Measurements from ENCODE around the gene PHRF1.

Gene PHRF1

DNA sequence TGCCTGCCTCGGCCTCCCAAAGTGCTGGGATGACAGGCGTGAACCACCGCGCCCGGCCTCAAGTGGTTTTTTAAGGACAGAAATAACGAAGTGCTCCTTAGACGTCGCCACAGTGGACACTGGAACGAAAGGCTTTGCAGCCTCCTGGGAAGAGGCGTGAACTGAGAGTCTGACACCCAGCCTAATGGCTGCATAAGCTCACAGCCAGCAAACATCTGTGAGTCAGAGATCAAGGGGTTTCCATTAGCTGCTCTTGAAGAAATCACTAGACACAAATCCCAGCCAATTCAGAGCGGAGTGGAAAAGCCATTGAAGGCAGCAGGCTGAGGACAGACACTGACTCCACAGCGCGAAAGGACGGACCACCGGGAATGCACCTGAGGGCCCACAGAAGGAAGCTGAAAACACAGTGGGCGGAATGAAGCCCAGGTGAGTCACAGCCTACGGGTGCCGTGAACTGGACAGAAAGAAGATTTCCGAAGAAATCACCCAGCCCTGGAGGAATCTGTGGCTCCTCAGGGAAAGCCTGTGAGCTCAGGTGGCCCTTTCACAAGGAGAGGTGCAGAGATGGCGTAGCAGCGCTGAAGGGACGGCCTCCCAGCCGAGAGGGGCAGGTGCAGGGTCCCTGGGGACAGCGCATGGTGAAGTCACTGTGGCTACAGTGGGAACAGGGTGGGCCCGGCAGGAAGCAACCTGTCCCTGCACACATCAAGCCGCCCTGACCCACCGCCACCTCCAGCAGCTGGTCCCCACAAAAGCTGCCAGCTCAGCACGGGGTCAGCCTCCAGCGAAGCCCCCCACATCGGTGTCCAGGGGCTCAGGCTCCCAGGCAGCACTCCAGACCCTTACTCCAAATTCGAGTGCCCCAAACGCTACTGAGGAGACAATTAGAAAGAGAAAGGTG is 27.3 kb upstream of the PHRF1 start:
- H3K4me3 ChIP-seq: no peak overlapping the region
- in situ Hi-C loops (cut with MboI; ENCODE audit: low sequenced_read_pairs): no loop called here
- no peak for DNase-seq (ENCODE audit: low spot score in 2 of 2)
- H3K9me3 ChIP-seq: no peaks in the 10 kb centered on the region
- H3K36me3 ChIP-seq (replicated peaks): no peaks in the 10 kb centered on the region
- no peaks in the 10 kb centered on the region for H3K27me3 ChIP-seq (ENCODE audit: low read depth)
- H3K4me1 ChIP-seq: no peaks in the 10 kb centered on the region

DNA sequence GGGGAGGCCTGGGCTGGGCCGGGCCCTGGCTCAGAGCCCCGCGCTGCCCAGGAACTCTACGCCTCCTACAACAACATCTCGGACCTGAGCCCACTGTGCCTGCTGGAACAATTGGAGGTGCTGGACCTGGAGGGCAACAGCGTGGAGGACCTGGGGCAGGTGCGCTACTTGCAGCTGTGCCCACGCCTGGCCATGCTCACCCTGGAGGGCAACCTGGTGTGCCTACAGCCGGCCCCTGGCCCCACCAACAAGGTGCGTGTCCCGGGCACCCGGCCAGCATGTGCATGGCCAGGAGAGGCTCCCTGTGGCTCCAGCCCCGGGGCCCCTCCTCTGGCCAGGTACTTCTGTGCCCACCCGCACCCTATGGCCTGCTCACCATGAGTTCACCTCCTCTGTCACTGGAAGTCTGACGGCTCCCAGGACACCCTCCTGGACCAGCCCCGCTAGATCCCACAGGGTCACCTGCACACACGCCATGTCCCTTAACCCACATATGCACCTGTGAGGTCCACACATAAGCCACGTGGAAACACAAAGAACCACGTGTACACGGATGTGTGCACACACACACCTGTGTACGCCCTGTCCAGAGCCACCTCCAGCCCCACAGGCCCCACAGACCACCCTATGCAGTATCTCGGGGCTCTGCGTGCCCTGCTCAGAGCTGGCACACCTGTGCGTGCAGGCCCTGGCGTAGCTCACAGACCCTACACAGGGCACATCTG is 26.1 kb upstream of the PHRF1 start:
- no peak overlapping the region for H3K4me3 ChIP-seq
- no peaks in the 10 kb centered on the region for H3K36me3 ChIP-seq (replicated peaks)
- DNase-seq (ENCODE audit: low spot score in 2 of 2): no peak
- peaks cover 4% of the 10 kb centered on the region; the same call in 1 of the 2 replicates for H3K4me1 ChIP-seq
- H3K27me3 ChIP-seq (ENCODE audit: low read depth): no peaks in the 10 kb centered on the region
- in situ Hi-C loops (cut with MboI; ENCODE audit: low sequenced_read_pairs): loop anchor here (25.0 kb wide), 1 partner anchor 212 kb away; no protein-coding TSS in a partner anchor
- no peaks in the 10 kb centered on the region for H3K9me3 ChIP-seq

DNA sequence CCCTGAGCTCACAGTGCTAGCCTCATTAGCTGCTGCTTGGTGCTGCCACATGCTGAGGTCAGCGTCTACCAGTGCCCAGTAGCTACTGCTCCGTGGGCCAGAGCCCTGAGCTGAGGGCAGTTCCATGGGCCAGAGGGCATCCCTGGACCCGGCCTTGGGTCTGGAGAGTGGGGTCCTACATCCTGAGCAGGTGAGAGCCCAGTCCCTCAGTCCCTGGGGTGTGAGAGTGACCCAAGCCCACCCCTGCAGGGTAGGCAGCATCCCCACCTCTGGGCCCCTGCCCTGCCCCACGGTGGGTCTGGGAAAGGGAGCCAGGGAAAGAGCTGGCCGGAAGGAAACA is 25.6 kb upstream of the PHRF1 start:
- no peak for DNase-seq (ENCODE audit: low spot score in 2 of 2)
- no peaks in the 10 kb centered on the region for H3K27me3 ChIP-seq (ENCODE audit: low read depth)
- H3K9me3 ChIP-seq: no peaks in the 10 kb centered on the region
- H3K36me3 ChIP-seq (replicated peaks): no peaks in the 10 kb centered on the region
- peaks cover 4% of the 10 kb centered on the region; the same call in 1 of the 2 replicates for H3K4me1 ChIP-seq
- H3K4me3 ChIP-seq: no peak overlapping the region
- in situ Hi-C loops (cut with MboI; ENCODE audit: low sequenced_read_pairs): loop anchor here (25.0 kb wide), 1 partner anchor 212 kb away; no protein-coding TSS in a partner anchor

DNA sequence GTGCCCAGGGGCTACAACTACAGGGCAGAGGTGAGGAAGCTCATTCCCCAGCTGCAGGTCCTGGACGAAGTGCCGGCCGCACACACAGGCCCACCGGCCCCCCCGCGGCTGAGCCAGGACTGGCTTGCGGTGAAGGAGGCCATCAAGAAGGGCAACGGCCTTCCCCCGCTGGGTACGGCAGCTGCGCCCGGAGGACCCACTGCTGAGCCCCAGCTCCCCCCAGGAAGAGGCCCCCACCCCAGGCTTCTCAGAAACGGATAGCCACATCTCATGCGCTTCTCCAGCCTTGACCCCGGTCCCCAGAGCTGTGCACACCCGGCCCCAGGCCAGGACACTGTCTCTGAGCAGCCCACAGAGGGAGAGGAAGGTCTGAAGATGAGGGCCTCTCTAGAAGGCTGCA is 25.1 kb upstream of the PHRF1 start:
- in situ Hi-C loops (cut with MboI; ENCODE audit: low sequenced_read_pairs): loop anchor here (25.0 kb wide), 1 partner anchor 211 kb away; no protein-coding TSS in a partner anchor
- Histone ChIP-seq H3K36me3 (replicated peaks) (no peaks in the 10 kb centered on the region), H3K4me3 (no peak overlapping the region), H3K27me3 (ENCODE audit: low read depth) (no peaks in the 10 kb centered on the region), H3K4me1 (peaks cover 4% of the 10 kb centered on the region; the same call in 1 of the 2 replicates), H3K9me3 (no peaks in the 10 kb centered on the region)
- DNase-seq (ENCODE audit: low spot score in 2 of 2): no peak

DNA sequence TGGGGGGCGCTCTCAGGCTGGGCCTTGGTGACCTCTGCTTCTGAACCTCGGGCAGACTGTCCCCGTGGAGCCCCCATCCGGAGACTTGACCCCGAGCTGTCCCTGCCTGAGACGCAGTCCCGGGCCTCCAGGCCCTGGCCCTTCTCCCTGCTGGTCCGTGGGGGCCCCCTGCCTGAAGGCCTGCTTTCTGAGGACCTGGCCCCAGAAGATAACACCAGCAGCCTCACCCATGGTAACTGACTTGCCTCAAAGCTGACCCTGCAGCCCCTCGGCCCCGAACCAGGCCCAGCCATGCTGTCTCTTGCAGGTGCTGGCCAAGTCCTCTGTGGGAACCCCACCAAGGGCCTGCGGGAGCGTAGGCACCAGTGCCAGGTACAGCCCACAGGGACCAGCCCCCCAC is 24.7 kb upstream of the PHRF1 start:
- no peaks in the 10 kb centered on the region for H3K9me3 ChIP-seq
- no peak for DNase-seq (ENCODE audit: low spot score in 2 of 2)
- H3K4me3 ChIP-seq: no peak overlapping the region
- H3K27me3 ChIP-seq (ENCODE audit: low read depth): no peaks in the 10 kb centered on the region
- in situ Hi-C loops (cut with MboI; ENCODE audit: low sequenced_read_pairs): loop anchor here (25.0 kb wide), 1 partner anchor 211 kb away; no protein-coding TSS in a partner anchor
- H3K4me1 ChIP-seq: peaks cover 4% of the 10 kb centered on the region; the same call in 1 of the 2 replicates
- H3K36me3 ChIP-seq (replicated peaks): no peaks in the 10 kb centered on the region

DNA sequence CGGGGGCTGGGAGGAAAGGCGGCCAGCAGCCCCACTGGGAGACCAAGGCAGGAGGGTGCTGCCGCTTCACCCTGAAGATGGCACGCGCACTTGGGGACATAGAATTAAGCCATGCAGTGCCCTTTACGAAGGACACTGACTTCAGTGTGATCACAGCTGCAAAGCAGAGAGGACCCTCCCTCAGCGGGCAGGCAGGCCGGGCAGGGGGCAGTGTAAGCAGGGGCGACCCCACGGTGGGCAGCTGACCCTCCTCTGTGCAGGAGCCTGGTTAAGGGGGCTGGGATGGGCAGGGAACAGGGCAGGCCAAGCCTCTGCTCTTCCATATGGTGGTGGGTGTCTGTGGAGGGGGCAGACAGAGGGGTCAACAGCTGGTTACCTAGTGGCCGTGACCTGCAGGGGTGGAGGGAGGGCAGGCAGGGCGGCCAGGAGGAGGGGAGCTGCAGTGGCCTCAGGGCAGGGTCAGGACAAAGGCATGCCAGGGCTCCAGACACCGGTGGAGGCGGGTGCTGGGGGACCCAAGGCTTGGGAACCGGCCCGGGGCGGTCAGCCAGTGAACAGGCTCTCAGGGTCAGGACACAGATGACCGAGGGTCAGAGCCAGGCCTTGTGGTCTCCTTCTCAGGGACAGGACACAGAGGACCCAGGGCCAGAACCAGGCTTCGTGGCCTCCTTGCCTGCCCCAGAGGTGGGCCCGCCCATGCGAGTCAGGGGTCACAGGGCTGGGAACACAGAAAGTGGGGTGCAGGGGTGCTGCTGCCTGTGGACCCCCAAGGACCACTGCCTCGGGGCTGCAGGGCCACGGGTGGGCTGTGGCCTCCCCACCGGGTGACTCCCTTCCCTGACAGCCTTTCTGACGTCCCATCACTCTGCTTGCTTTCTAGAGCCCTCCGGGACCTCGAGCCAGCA is 22.9 kb upstream of the PHRF1 start:
- no peak for DNase-seq (ENCODE audit: low spot score in 2 of 2)
- no peaks in the 10 kb centered on the region for H3K27me3 ChIP-seq (ENCODE audit: low read depth)
- no peak overlapping the region for H3K4me3 ChIP-seq
- H3K9me3 ChIP-seq: no peaks in the 10 kb centered on the region
- peaks cover 4% of the 10 kb centered on the region; the same call in 1 of the 2 replicates for H3K4me1 ChIP-seq
- in situ Hi-C loops (cut with MboI; ENCODE audit: low sequenced_read_pairs): loop anchor here (25.0 kb wide), 1 partner anchor 209 kb away; no protein-coding TSS in a partner anchor
- H3K36me3 ChIP-seq (replicated peaks): no peaks in the 10 kb centered on the region

DNA sequence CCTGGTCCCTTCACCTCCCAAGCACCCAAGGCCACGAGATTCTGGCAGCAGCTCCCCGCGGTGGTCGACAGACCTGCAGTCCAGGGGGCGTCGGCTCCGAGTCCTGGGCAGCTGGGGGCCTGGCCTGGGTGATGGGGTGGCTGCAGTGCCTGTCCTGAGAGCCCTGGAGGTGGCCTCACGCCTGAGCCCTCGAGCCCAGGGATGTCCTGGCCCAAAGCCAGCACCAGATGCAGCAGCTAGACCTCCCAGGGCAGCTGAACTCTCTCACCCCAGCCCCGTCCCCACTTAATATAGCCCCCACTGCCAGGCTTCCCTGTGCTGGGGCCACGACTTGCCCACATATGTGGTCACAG is 22.3 kb upstream of the PHRF1 start:
- peaks cover 4% of the 10 kb centered on the region; the same call in 1 of the 2 replicates for H3K4me1 ChIP-seq
- DNase-seq (ENCODE audit: low spot score in 2 of 2): no peak
- H3K9me3 ChIP-seq: no peaks in the 10 kb centered on the region
- no peaks in the 10 kb centered on the region for H3K27me3 ChIP-seq (ENCODE audit: low read depth)
- H3K36me3 ChIP-seq (replicated peaks): no peaks in the 10 kb centered on the region
- in situ Hi-C loops (cut with MboI; ENCODE audit: low sequenced_read_pairs): loop anchor here (25.0 kb wide), 1 partner anchor 208 kb away; no protein-coding TSS in a partner anchor
- H3K4me3 ChIP-seq: no peak overlapping the region

DNA sequence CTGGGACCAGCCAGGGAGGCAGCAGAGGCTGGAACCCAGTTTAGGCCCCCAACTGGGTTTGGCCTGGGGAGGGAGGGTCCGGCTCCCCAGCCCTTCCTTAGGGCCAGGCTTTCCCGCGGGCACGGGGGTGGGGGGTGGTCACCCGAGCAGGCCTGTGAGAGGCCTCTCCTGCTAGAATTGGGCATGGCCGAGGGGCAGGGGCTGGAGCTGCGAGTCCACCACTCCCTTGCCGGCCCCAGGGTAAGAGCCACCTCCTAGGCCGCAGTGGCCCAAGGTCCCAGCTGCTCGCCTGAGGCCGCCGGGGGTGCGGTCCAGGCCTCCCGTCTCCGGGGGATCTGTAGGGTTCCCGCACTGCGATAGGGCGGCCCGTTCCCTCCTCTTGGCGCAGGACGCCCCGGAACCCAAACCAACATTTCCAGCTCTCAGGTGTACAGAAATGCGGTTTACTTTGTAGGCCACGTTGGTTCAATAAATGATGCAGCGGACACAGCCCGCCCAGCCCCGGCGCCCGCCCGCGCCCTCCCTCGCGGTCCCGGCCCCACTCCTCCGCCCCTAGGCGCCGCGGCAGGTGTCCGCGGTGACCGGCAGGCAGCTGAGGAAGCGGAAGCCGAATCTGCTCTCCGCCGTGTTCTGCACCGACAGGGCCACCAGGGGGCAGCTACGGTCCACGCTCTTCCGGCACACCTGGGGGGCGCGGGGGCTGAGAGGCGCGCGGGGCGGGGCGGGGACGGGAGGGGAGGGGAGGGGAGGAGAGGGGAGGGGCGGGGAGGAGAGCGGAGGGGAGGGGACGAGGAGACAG is 21.6 kb upstream of the PHRF1 start:
- peaks cover 4% of the 10 kb centered on the region; the same call in 1 of the 2 replicates for H3K4me1 ChIP-seq
- no peaks in the 10 kb centered on the region for H3K36me3 ChIP-seq (replicated peaks)
- no peaks in the 10 kb centered on the region for H3K27me3 ChIP-seq (ENCODE audit: low read depth)
- peak overlapping the region; percentile 49 for H3K4me3 ChIP-seq
- H3K9me3 ChIP-seq: no peaks in the 10 kb centered on the region
- in situ Hi-C loops (cut with MboI; ENCODE audit: low sequenced_read_pairs): loop anchor here (25.0 kb wide), 1 partner anchor 208 kb away; no protein-coding TSS in a partner anchor
- peak; percentile 77 to 91 for DNase-seq (ENCODE audit: low spot score in 2 of 2)

DNA sequence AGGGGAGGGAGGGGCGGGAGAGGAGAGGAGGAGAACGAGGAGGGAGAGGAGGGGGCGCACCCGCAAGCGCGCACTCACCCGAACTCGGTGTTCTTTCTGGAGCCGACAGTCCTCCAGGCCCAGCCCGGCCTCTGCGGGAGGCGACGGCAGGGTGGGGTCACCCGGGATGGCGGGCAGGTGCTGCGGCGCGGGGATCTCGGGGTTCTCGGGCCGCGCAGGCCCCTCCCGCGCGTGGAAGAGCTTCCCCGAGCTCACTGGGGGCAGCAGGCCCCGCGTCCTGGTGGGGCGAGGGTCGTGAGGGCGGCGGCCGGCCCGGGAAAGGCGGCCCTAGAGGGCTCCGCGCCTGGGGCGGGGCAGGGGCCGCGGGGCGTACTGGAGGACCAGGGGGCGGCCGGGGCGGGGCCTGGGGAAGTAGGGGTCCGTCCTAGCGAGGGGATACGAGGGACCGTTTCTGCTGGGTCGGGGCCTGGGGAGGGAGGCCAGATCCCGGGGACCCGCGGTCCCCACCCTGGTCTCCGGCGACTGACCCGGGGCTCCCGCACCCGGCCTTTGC is 21.0 kb upstream of the PHRF1 start:
- H3K27me3 ChIP-seq (ENCODE audit: low read depth): no peaks in the 10 kb centered on the region
- H3K9me3 ChIP-seq: no peaks in the 10 kb centered on the region
- peak in 1 of 2 experiments; percentile 70 for DNase-seq (ENCODE audit: low spot score in 2 of 2)
- H3K36me3 ChIP-seq (replicated peaks): no peaks in the 10 kb centered on the region
- H3K4me1 ChIP-seq: peaks cover 10% of the 10 kb centered on the region
- in situ Hi-C loops (cut with MboI; ENCODE audit: low sequenced_read_pairs): loop anchor here (25.0 kb wide), 1 partner anchor 207 kb away; no protein-coding TSS in a partner anchor
- H3K4me3 ChIP-seq: peak overlapping the region; percentile 49

DNA sequence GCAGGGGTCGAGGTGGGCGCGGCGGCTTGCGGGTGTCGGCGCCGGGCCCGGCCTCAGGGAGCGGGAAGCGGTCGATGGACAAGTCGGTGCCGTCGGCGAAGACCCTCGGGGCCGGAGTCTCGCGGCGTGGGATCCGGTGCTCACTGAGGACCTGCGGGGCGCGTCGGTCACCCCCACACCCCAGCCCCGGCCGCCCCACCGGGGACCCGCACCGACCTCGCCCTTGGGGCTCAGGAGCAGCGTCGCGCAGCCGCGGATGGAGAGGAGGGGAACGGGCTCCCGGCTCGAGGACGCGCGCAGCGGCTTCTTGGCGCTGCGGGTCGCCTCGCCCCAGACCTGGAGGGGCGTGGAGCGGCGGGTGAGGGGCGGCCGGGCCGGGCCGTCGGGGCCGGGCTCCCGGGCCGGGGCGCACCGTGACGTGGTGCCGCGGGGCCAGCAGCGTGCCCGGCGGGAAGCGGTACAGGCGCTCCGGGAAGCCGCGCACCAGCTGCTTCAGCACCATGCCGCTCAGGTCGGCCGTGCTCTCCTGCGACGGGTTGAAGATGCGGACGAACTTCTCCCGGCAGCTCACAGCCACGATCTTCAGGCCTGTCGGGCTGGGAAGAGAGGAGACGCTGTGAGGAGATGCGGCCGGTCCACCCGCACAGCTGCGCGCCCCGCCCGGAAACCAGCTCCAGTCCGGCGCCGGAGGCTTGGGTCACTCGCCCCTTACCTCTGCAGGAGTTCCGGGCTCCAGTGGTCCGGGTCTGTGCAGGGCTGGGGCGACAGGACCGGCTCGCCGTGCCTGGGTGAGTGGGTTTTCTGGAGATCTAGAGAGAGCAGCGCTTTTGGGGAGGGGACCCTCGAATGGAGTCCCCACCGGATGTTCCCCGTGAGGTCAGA is 20.2 kb upstream of the PHRF1 start:
- Histone ChIP-seq H3K4me3 (0 out of 2 replicates have a peak overlapping the region, but pooled peaks have one; percentile 49), H3K36me3 (replicated peaks) (no peaks in the 10 kb centered on the region), H3K9me3 (no peaks in the 10 kb centered on the region), H3K27me3 (ENCODE audit: low read depth) (no peaks in the 10 kb centered on the region), H3K4me1 (peaks cover 12% of the 10 kb centered on the region)
- in situ Hi-C loops (cut with MboI; ENCODE audit: low sequenced_read_pairs): loop anchor here (25.0 kb wide), 1 partner anchor 206 kb away; no protein-coding TSS in a partner anchor
- DNase-seq (ENCODE audit: low spot score in 2 of 2): no peak

DNA sequence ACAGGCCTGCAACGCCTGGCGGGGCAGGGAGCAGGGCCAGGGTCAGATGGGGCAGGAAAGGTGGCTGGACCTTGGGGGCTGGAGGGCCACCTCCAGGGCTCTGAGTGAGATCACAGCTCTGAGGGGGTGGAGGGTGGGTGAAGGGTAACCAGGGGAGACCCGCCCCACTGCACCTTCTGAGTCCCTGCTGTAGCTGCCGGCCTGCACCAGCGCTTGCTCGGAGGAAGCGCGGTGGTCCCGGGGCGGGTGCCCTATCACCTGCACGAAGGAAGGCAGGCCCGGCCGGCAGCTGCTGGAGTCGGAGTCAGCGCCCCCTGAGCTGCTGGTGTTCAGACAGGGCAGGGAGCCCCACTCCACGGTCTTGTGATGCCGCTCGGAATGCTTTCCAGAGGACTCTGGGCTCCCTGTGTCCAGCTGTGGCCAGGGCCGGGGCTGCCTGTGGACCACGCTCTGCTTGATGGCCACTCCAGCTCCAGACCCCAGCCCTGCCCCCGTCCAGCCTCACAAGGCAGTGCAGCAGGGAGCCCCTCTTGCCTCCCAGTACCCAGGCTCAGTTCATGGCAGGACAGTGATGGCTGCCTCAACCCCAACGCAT is 19.5 kb upstream of the PHRF1 start:
- no peak overlapping the region for H3K4me3 ChIP-seq
- H3K36me3 ChIP-seq (replicated peaks): no peaks in the 10 kb centered on the region
- peaks cover 15% of the 10 kb centered on the region for H3K4me1 ChIP-seq
- no peaks in the 10 kb centered on the region for H3K9me3 ChIP-seq
- H3K27me3 ChIP-seq (ENCODE audit: low read depth): no peaks in the 10 kb centered on the region
- in situ Hi-C loops (cut with MboI; ENCODE audit: low sequenced_read_pairs): loop anchor here (25.0 kb wide), 1 partner anchor 206 kb away; no protein-coding TSS in a partner anchor
- no peak for DNase-seq (ENCODE audit: low spot score in 2 of 2)
